Nephron progenitor cell (in vitro differentiated cells): ENCODE results near the gene IGFBP4.
A peak's percentile ranks its signal among the peaks of the same experiment; 100 is the strongest.

Experiments used
- DNase-seq: peaks from one replicate; pipeline ENCODE4 v3.0.0; 2021
- H3K27ac Mint-ChIP-seq: 2 replicates; pipeline ENCODE4 v1.8.0; 2021; ENCODE audit warnings: mild to moderate bottlenecking, moderate library complexity, mixed read lengths
- H3K27me3 Mint-ChIP-seq: 2 replicates; pipeline ENCODE4 v1.8.0; 2021; ENCODE audit warnings: mild to moderate bottlenecking, low read depth, mixed read lengths; ENCODE audit not compliant: poor library complexity
- H3K36me3 Mint-ChIP-seq: 2 replicates; pipeline ENCODE4 v1.8.0; 2021; ENCODE audit warnings: low read depth, mixed read lengths
- H3K4me1 Mint-ChIP-seq: 2 replicates; pipeline ENCODE4 v1.8.0; 2021; ENCODE audit warnings: mixed read lengths
- H3K4me3 Mint-ChIP-seq: 2 replicates; pipeline ENCODE4 v1.8.0; 2021; ENCODE audit warnings: mild to moderate bottlenecking, moderate library complexity, mixed read lengths
- H3K9me3 Mint-ChIP-seq: 2 replicates; pipeline ENCODE4 v1.8.0; 2021; ENCODE audit warnings: mild to moderate bottlenecking, moderate library complexity, mixed read lengths
- TF ChIP-seq, protein P1 (sequence below): fragments of 200-600 bp; sonication (generic); IDR thresholded peaks from 2 replicates; pipeline ENCODE4 v1.5.0; 2021; ENCODE audit warnings: antibody characterized with exemption

The IGFBP4 gene

DNA sequence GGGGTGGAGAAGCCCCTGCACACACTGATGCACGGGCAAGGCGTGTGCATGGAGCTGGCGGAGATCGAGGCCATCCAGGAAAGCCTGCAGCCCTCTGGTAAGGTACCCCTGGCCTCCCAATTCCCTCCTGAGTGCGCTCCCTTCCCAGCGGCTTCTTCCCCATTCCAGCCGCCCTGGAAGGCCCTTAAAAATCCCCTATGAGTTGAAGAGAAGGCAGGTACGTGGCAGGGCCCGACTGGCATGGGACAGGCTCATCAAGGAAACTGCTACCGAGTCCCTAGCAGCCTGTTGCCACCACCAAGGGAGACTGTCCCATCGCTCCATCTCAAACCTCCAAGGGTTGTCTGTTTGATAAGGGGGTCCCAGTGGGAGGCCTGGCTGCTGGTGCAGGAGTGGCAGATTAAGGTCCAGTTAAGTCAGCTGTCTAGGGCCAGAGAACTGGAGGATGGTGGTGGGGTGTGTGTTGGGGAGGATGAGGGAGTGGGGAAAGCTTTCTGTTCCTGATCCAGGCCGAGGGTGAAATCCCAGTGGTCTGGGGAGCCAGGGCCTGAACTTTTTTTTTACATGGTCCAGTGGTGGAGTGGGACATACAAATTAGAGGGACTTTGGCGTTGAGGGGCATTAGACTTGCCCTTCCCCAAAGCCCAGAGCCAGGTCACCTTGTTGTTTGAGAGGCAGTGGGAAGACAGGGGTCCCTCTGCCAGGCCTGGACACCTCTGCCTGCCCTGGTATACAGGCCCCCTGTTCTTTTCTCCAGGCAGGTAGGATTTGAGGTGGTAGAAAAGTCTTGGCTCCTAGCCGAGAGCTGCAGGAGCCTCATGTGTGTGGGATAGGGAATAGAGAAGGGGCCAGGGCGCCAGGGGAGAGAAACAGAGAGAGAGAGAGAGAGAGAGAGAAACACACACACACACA is 994 bp downstream of the IGFBP4 start:
- Mint-ChIP-seq H3K4me3 (peak overlapping the region; percentile 86), H3K9me3 (no peaks in the 10 kb centered on the region), H3K27me3 (peaks cover 9% of the 10 kb centered on the region), H3K27ac (peak overlapping the region; percentile 85), H3K36me3 (no peaks in the 10 kb centered on the region), H3K4me1 (peaks cover 59% of the 10 kb centered on the region)
- TF ChIP-seq, protein P1, sequence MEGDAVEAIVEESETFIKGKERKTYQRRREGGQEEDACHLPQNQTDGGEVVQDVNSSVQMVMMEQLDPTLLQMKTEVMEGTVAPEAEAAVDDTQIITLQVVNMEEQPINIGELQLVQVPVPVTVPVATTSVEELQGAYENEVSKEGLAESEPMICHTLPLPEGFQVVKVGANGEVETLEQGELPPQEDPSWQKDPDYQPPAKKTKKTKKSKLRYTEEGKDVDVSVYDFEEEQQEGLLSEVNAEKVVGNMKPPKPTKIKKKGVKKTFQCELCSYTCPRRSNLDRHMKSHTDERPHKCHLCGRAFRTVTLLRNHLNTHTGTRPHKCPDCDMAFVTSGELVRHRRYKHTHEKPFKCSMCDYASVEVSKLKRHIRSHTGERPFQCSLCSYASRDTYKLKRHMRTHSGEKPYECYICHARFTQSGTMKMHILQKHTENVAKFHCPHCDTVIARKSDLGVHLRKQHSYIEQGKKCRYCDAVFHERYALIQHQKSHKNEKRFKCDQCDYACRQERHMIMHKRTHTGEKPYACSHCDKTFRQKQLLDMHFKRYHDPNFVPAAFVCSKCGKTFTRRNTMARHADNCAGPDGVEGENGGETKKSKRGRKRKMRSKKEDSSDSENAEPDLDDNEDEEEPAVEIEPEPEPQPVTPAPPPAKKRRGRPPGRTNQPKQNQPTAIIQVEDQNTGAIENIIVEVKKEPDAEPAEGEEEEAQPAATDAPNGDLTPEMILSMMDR = no peak
- no peak for DNase-seq

DNA sequence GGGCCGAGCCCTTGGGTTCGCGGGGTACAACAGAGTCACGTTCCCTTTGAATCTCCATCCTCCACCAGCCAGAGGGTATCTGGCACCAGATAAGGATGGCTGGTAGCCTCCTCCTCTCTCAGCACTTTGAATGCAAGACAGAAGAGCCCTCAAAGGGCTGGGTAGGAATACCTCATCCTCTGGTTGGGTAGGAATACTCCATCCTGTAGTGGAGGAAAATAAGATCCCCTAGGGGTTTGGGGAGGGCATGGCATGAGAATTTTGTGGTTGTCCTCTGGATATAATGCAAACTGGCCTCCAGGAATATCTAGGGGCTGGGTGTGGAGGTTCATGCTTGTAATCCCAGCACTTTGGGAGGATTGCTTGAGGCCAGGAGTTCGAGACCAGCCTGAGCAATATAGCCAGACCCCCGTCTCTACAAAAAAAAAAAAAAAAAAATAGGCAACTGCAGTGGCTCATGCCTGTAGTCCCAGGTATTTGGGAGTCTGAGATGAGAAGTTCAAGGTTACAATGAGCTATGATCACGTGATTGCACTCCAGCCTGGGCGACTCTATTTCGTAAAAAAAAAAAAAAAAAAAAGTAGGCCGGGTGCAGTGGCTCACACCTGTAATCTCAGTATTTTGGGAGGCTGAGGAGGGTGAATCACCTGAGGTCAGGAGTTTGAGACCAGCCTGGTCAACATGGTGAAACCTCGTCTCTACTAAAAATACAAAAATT is 2.7 kb downstream of the IGFBP4 start:
- H3K9me3 Mint-ChIP-seq = no peaks in the 10 kb centered on the region
- peak overlapping the region; percentile 86 for H3K4me3 Mint-ChIP-seq
- no peak for DNase-seq
- TF ChIP-seq, protein P1 = no peak
- peaks cover 68% of the 10 kb centered on the region for H3K4me1 Mint-ChIP-seq
- H3K27ac Mint-ChIP-seq = no peak overlapping the region
- no peaks in the 10 kb centered on the region for H3K36me3 Mint-ChIP-seq
- peaks cover 7% of the 10 kb centered on the region for H3K27me3 Mint-ChIP-seq

DNA sequence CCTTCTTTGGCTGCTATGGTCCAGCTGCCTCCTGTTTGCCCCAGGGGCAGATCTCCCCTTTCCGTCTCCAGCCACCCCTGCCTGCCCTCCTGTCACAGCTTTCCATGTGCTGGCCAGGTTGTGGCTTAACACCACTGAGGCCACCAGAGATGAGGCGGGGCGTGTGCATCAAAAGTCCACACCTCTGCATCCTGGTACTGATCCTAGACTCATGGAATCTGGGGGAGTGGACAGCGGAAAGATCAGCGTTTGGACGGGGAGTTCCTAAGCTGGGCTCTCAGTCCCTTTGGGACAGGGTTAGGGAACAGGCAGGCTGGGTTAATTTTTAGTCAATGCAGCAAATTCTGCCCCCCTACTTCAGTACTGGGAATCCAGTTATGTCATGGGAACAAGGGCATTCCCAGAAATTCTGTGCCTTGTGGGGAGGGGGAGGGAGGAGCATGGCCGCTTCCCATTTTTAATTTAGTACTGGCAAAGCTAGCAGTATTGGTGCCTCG is 3.9 kb downstream of the IGFBP4 start:
- Mint-ChIP-seq H3K4me3 (no peak overlapping the region), H3K27ac (no peak overlapping the region)

DNA sequence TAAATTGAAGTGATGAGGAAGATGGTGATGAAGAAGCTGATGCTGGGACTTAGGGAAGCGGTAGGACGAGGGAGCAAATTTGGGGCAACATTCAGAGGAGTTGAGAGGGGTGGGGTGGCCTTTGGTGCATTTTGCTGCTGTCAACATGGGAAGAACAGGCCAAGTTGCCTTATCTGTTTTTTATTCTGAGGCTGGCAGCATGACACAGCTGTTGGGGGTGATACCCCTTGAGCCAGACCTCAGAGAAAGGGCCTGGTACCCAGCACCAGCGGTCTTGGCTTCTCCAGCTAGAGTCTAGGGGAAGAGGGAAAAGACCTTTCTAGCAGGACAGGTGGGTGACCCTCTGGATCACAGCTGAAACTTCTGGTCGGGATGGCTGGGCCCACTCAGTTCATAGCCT is 4.6 kb downstream of the IGFBP4 start:
- H3K9me3 Mint-ChIP-seq = no peaks in the 10 kb centered on the region
- no peak overlapping the region for H3K27ac Mint-ChIP-seq
- DNase-seq = no peak
- H3K4me1 Mint-ChIP-seq = peaks cover 75% of the 10 kb centered on the region
- peaks cover 6% of the 10 kb centered on the region for H3K27me3 Mint-ChIP-seq
- TF ChIP-seq, protein P1 = no peak
- peaks cover 7% of the 10 kb centered on the region for H3K36me3 Mint-ChIP-seq
- no peak overlapping the region for H3K4me3 Mint-ChIP-seq

More for the DNA sequence above, 3.9 kb downstream of the IGFBP4 start:
- DNase-seq = no peak
- Mint-ChIP-seq H3K36me3 (peaks cover 1% of the 10 kb centered on the region), H3K4me1 (peaks cover 74% of the 10 kb centered on the region), H3K9me3 (no peaks in the 10 kb centered on the region), H3K27me3 (peaks cover 6% of the 10 kb centered on the region)
- TF ChIP-seq, protein P1 = no peak

DNA sequence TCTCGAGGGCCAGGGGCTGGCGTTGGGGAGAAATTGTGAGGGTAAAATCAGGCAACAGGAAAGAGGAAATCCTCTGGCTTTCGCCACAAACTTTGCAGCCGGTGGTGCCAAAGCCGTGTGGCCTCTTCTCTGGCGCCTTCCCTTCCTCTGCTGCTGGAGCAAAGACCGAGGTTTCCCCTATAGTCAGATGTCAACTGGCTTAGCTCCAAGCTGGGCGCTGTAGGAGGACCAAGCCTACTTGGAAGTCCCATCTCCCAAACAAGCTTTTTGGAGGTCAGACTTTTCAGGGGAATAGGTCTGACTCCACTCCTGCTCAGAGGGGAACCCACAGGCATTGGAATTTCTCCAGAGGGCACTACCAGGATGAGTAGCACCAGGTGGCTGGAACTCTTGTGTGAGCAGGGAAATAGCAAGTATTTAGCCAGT is 5.0 kb downstream of the IGFBP4 start:
- Mint-ChIP-seq H3K27me3 (peaks cover 6% of the 10 kb centered on the region), H3K4me3 (no peak overlapping the region)
- no peak for DNase-seq

More for the DNA sequence above, 5.0 kb downstream of the IGFBP4 start:
- H3K4me1 Mint-ChIP-seq = peaks cover 78% of the 10 kb centered on the region
- no peak overlapping the region for H3K27ac Mint-ChIP-seq
- no peaks in the 10 kb centered on the region for H3K9me3 Mint-ChIP-seq
- TF ChIP-seq, protein P1 = no peak
- H3K36me3 Mint-ChIP-seq = peaks cover 11% of the 10 kb centered on the region
